Activated CD8-positive, alpha-beta memory T cell treated with anti-CD3 and anti-CD28 coated beads for 36 hours (primary cell): Measurements from ENCODE around the gene RPL35. TPM values are rescaled to one million over a fixed set of nuclear protein-coding genes. Genes with fewer than 3 reads are reported as not detected.

Experiments
- CTCF ChIA-PET: fragments of 350-600 bp; sonication (Branson Sonifier 250); formaldehyde crosslinking; loops from one replicate; lab custom pipeline; 2021; ENCODE audit warnings: antibody characterized with exemption; lab: Charles Lee
- POLR2A ChIA-PET: fragments of 350-600 bp; sonication (Branson Sonifier 250); formaldehyde crosslinking; loops from one replicate; lab custom pipeline; 2021; ENCODE audit warnings: antibody characterized with exemption; lab: Charles Lee
- total RNA-seq, 2 experiments: library from RNA; stranded (reverse); gene quantifications; one replicate each; pipeline ENCODE4 v1.2.3, GENCODE V29; 2021

RPL35 gene
- total RNA-seq, 2 experiments from 2014 or later, result 2,077 to 2,176 TPM

DNA sequence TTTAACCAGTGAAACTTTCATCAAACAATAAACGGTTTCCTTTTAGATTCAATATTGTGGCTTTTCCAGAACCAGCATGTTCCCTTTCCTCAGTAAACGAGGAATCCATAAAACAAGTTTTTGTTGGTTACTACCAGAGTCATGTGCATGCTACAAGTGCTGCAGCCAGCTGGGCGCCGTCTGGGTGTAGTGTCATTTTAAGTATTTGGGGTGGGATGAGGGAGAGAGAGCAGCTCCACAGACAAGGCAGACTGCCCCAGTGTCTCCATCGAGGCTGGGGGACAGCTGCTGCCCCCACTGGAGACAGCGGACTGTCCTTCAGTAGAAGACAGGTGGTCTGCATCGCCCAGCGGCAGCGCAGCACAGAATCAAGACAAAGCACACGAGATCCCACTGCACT is 17.5 kb upstream of the RPL35 start:
- CTCF ChIA-PET, result interaction anchor here (4.1 kb wide), 1 partner anchor 26 kb away, joined by 16 read pairs; the partner anchor contains the start of gene WDR38
- POLR2A ChIA-PET, result interaction anchor here (1.1 kb wide), 1 partner anchor 10 kb away, joined by 4 read pairs; no protein-coding TSS in a partner anchor

DNA sequence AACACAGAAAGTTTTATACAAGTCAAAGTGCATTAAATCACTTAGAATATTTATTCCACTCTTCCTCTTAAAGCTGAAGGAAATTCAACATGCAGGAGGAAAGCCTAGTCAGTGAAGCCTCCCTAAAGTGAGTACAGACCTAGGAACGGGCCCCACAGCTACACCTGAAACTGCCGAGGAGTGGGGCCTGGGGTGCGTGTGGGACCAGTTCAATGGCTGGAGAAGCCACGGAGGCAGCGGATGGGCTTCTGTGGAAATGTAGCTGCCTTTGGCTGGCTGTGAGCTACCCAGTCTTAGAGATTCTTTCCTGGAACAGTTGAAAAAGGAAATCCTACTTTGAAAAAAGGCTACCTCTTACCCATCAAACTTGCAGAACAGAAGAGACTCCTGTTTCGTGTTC is 16.8 kb upstream of the RPL35 start:
- CTCF ChIA-PET, result interaction anchor here (0.9 to 4.1 kb wide), 2 partner anchors 25 to 265 kb away, joined by 3 to 16 read pairs; partner anchors contain the start of gene WDR38

DNA sequence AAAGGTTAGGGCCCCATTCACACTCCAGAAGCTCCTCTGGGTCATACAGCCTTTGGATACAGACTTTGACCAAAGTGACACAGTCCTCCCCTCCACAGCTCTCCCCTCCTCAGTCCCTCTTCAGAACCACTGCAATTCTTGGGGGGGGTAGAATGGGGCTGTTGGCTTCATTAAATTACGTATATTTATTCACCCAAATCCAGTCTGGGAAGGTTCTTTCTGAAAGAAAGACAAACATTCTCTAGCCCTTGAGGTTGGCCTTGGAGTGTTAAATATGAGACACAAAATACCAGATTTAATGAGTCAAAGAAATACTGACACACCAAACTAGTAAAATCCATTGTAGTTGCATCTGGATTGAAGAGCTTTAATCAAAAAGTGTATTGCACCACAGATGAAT is 16.3 kb upstream of the RPL35 start:
- ChIA-PET POLR2A (interaction anchor here (1.1 kb wide), 1 partner anchor 8 kb away, joined by 4 read pairs; no protein-coding TSS in a partner anchor), CTCF (interaction anchor here (0.9 to 4.1 kb wide), 2 partner anchors 25 to 266 kb away, joined by 3 to 16 read pairs; partner anchors contain the start of gene WDR38)

More for the DNA sequence above, 16.8 kb upstream of the RPL35 start:
- POLR2A ChIA-PET, result interaction anchor here (0.6 to 1.1 kb wide), 2 partner anchors 9 to 17 kb away, joined by 4 read pairs; no protein-coding TSS in a partner anchor

- POLR2A ChIA-PET, result interaction anchor here (0.7 to 1.2 kb wide), 2 partner anchors 15 to 16 kb away, joined by 3 to 5 read pairs; partner anchors contain the start of genes ARPC5L and RPL35
- CTCF ChIA-PET, result interaction anchor here (0.6 to 4.1 kb wide), 2 partner anchors 24 to 1822 kb away, joined by 3 to 16 read pairs; partner anchors contain the start of gene WDR38
These were observed 15.4 kb upstream of the RPL35 start for GRCh38 chr9:124877021-124877782.

DNA sequence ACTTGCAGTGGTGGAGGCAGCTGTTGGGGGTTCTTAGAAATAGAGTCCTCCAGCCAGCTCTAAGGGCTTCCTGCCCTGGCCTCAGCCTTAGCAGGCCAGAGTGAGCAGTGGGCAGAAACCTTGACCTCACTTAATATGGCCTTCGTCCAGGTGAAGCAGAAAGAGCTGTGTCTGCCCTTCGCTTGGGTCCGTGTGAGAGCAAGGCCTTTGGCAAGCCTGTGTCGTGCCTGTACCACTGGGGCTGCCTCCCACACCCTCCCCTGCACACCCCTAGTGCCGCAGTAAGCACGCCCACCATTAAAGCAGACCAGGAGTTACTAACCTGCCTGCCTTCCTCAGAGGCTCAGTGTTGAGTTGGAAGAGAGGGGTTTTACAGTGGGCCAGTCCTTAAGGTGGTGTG is 13.7 kb upstream of the RPL35 start:
- CTCF ChIA-PET, result interaction anchor here (0.9 to 2.3 kb wide), 3 partner anchors 19 to 22 kb away, joined by 3 to 6 read pairs (median 4); partner anchors contain the start of gene WDR38
- POLR2A ChIA-PET, result interaction anchor here (0.5 to 4.8 kb wide), 4 partner anchors 14 to 265 kb away, joined by 3 to 44 read pairs (median 6); partner anchors contain the start of genes ARPC5L and RPL35

DNA sequence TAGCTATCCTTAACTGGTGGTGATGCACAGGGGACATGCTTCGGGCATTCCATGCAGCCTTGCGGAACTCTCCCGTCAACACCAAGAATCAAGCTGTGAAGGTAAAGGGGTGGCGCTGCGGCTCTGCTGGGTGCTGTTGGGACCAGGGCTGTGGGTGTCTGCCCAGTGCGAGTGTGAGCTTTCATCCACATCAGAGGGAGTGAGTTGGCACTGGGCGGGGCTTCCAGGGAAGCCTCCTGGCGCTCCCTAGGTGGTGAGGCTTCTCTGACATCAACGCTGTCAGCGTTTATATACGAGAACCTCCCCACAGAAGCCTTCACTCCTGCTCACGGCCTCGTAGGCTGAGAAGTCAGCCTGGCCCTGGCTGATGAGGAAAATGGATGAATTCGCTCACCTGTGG is 11.9 kb upstream of the RPL35 start:
- CTCF ChIA-PET, result interaction anchor here (1.2 to 2.9 kb wide), 4 partner anchors 10 to 102 kb away, joined by 3 to 22 read pairs (median 4); partner anchors contain the start of gene WDR38

GRCh38 chr9:124871156-124871561 is 9.4 kb upstream of the RPL35 start:
- CTCF ChIA-PET, result interaction anchor here (1.2 to 2.9 kb wide), 6 partner anchors 9 to 101 kb away, joined by 3 to 22 read pairs (median 4); partner anchors contain the start of genes ARPC5L, NR6A1, RPL35 and WDR38
- POLR2A ChIA-PET, result interaction anchor here (4.8 kb wide), 1 partner anchor 10 kb away, joined by 44 read pairs; the partner anchor contains the start of genes ARPC5L and RPL35

More for the DNA sequence above, 11.9 kb upstream of the RPL35 start:
- POLR2A ChIA-PET, result interaction anchor here (1.3 to 4.8 kb wide), 4 partner anchors 12 to 368 kb away, joined by 3 to 44 read pairs (median 4); partner anchors contain the start of genes ARPC5L, GOLGA1, HSPA5 and RPL35

DNA sequence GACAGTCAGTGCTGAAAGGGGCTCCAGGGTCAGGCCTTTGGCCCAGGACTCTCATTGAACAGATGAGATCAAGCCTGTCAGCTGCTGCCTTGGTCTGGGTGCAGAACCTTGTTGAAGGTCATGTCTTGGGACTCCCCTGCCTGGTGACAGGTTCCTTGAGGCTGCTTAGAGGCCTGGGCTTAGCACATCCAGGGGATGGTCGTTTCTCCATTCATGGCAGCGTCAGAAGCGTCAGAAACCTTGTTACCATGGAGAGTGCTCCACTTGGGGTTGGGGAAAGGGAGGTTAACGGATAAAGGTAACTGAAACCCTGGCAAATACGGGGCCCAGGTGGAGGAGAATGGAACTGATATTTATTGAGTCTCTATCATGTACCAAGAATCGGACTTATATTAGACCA is 9.0 kb upstream of the RPL35 start:
- CTCF ChIA-PET, result interaction anchor here (1.2 to 1.8 kb wide), 6 partner anchors 8 to 100 kb away, joined by 3 to 8 read pairs (median 4); partner anchors contain the start of genes ARPC5L, NR6A1, RPL35 and WDR38
- POLR2A ChIA-PET, result interaction anchor here (0.6 to 4.8 kb wide), 7 partner anchors 9 to 370 kb away, joined by 3 to 57 read pairs (median 4); partner anchors contain the start of genes ARPC5L, HSPA5 and RPL35

DNA sequence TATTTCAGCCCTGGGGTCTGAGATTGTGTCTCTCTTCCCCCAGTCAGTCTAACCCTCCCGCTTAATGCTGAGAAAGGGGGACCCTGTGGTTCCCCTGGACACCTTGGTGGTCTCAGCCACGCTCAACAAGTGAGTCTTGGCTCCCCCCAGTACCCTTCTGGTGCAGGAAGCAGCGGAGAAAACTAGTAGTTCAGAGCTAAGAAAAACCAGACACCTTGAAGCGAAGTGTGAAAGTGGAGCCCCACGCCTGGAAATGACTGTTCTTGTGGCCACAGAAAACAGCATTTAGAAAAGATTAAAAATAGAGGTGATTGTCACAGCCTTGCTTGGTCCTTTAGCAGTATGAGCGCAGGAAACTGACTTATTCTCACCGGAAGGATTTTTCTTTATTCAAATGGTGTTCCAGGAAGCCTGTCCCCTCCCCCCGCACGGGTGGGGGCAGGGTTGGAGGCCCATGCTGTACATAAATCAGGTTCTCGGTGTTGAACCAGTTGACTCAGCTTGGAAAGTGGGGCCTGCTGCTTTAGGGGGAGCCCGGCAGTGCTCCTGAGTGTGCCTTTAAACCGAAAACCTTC is 8.3 kb upstream of the RPL35 start:
- CTCF ChIA-PET, result interaction anchor here (1.4 to 1.8 kb wide), 4 partner anchors 9 to 95 kb away, joined by 3 to 8 read pairs (median 4); partner anchors contain the start of genes ARPC5L, RPL35 and WDR38

GRCh38 chr9:124869466-124869985 is 7.8 kb upstream of the RPL35 start:
- POLR2A ChIA-PET, result interaction anchor here (0.9 to 2.8 kb wide), 9 partner anchors 9 to 372 kb away, joined by 3 to 57 read pairs (median 4); partner anchors contain the start of genes ARPC5L, GOLGA1, HSPA5 and NR6A1
- CTCF ChIA-PET, result interaction anchor here (0.6 to 2.4 kb wide), 6 partner anchors 8 to 1230 kb away, joined by 3 to 8 read pairs (median 5); partner anchors contain the start of genes ARPC5L, NR6A1, RPL35 and WDR38

More for the DNA sequence above, 8.3 kb upstream of the RPL35 start:
- POLR2A ChIA-PET, result interaction anchor here (0.6 to 2.8 kb wide), 11 partner anchors 8 to 371 kb away, joined by 3 to 57 read pairs (median 4); partner anchors contain the start of genes ARPC5L, HSPA5, NR6A1 and RPL35

DNA sequence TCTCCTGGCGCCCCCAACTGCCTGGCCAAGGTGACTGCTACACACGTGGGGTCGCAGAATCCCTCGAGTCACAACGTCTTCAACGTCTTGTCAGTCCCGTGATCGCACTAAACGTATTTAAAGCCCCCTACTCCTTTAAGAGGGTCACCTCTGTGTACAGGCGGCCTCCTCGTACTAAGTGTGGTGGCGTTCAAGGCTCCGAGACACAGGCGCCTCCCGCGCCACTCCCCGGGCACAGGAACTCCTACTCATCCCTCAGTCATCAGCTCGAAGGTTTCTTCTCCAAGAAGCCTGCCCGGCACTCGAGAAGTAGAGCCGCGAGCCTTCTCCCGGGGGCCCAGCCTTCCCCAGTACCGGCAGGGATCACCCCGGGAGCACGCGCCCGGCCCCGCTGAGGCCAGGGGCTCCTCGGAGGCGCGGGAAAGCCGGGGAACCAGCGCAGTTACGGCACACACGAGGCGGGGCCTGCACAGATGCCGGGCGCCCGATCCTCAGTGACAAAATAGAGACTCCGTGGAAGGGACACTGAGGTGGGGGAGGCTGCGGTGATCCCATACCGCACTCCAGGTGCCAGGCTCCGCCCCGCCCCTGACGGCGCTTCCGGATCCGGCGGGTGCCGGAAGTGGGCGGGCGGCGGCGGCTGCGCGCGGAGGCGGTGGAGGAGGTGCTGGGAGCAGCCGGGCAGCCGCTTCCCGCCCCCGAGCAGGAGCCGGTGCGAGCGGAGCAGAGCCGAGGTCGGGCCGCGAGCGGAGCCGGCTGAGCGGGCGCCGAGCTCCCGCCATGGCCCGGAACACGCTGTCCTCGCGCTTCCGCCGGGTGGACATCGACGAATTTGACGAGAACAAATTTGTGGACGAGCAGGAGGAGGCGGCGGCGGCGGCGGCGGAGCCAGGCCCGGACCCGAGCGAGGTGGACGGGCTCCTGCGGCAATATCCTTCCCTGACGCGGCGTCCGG is 7.0 kb upstream of the RPL35 start:
- CTCF ChIA-PET, result interaction anchor here (0.5 to 2.4 kb wide), 6 partner anchors 8 to 1230 kb away, joined by 3 to 8 read pairs (median 4); partner anchors contain the start of genes ARPC5L, NR6A1 and RPL35
- POLR2A ChIA-PET, result interaction anchor here (1.5 to 2.8 kb wide), 6 partner anchors 9 to 372 kb away, joined by 4 to 57 read pairs (median 7); partner anchors contain the start of genes ARPC5L, GOLGA1, HSPA5 and NR6A1

GRCh38 chr9:124863371-124863871 is 1.7 kb upstream of the RPL35 start:
- ChIA-PET CTCF (interaction anchor here (1.4 to 19.3 kb wide), 3 partner anchors 10 to 89 kb away, joined by 3 to 346 read pairs (median 10); partner anchors contain the start of genes NR6A1, OLFML2A and WDR38), POLR2A (interaction anchor here (3.6 kb wide), 1 partner anchor 10 kb away, joined by 44 read pairs; no protein-coding TSS in a partner anchor)

DNA sequence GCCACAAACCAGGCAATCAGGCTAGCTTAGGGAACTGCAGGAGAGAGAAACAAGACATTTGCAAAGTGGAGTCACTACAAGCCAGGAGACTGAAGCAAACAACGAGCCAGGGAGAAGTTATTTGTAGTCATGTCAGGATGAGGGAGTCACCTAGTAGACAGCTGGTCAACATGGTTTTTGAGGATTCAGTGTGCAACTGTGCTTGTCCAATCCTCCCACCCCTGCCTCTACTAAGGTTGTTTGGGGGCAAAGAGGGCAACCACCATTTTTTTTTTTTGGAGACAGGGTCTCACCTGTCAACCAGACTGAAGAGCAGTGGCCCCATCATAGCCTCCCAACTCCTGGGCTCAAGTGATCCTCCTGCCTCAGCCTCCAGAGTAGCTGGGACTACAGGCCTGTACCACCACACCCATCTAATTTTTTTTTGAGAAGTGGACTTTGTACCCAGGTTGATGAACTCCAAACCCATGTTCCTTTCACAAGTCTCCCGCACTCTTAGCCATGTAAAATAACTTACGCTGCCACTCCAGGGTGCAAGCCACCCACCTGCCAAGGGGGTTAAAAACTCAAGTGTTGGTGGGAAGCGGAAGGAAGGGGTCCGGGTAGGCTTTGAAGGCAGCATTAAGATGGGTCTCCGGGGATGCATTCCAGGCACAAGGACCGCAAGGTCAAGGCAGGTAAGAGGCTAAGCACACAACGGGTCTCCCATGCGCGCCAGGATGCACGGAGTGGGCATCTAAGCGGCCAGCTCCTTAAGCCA is 995 bp downstream of the RPL35 start:
- ChIA-PET POLR2A (interaction anchor here (0.6 to 5.2 kb wide), 10 partner anchors 9 to 381 kb away, joined by 3 to 57 read pairs (median 3); no protein-coding TSS in a partner anchor), CTCF (interaction anchor here (0.9 to 19.3 kb wide), 6 partner anchors 8 to 86 kb away, joined by 4 to 346 read pairs (median 4); partner anchors contain the start of genes NR6A1, OLFML2A and WDR38)

DNA sequence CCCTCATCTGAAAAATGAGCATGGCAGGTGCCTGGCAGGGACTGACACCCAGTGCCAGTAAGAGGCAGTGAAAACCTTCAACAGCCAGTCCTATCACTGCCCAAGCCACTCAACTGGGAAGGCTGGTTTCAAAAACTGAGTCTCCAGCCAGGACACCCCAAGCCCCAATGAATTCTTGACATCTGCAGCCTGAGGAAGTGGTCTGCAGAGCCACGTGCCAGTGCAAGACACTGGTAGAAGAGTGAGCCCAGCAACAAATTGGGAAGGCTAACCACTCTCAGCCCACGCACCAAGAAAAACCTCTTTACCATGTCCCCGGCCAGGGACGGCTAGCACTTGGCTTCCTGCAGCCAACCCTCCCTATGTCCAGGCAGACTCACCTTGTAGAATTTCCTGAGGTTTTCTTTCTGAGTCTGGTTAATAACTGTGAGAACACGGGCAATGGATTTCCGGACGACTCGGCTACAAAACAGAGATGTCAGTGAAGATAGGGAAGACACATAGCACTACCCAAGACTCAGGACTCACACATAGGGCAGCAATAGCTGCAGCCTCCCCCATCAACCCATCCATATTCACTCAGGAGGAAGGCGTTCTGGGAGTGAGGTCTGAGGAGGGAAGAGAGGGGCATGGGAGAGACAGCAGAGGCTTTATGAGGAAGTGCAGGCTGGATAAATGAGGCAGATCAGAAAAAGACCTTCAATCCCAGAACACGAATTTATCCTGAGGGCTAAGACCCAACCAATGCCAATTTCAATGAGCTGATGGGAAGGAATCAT is 1.8 kb downstream of the RPL35 start:
- POLR2A ChIA-PET, result interaction anchor here (0.7 to 5.2 kb wide), 7 partner anchors 10 to 381 kb away, joined by 3 to 57 read pairs (median 3); no protein-coding TSS in a partner anchor
- CTCF ChIA-PET, result interaction anchor here (1.2 to 19.3 kb wide), 4 partner anchors 10 to 86 kb away, joined by 4 to 346 read pairs (median 6); partner anchors contain the start of genes NR6A1 and OLFML2A
